HepG2 (cell line): ENCODE measurements around the gene USP14.

Experiments used
- NR2F6 ChIP-seq, 2 experiments: IDR thresholded peaks; 2 replicates each; pipeline ENCODE4 v1.6.1; 2016; ENCODE audit warnings: antibody characterized with exemption in 1 of 2, mild to moderate bottlenecking in 1 of 2
- RAD21 ChIP-seq: fragments of 450-650 bp; formaldehyde crosslinking; IDR thresholded peaks from 2 replicates; pipeline ENCODE4 v1.5.0; 2020; ENCODE audit warnings: mild to moderate bottlenecking
- TF ChIP-seq, protein P1 (sequence below): sonication (generic); formaldehyde crosslinking; IDR thresholded peaks from 2 replicates; pipeline ENCODE4 v1.4.0; 2020; ENCODE audit warnings: missing genetic modification reagents

DNA sequence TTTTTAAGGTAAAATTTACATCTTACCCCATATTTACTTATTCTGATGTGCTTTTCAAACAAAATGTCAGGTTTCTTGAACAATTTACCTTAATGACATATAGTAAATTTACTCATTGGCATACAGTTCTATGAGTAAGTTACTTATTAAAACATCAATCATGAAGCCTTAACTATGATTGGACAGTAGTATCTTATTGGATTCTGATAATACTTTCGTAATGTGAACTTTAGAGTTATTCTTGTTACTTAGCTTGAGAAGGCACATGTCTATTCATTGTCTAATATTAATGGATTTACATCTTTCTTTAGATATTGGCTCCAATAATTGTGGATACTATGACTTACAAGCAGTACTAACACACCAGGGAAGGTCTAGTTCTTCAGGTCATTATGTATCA lies 51.7 kb downstream of the USP14 start:
- TF ChIP-seq NR2F6 (IDR thresholded peaks at IDR 0.05) (no peak), NR2F6 (CRISPR knock-in tag; IDR thresholded peaks at IDR 0.05) (no peak), RAD21 (no peak)
- TF ChIP-seq, protein P1, sequence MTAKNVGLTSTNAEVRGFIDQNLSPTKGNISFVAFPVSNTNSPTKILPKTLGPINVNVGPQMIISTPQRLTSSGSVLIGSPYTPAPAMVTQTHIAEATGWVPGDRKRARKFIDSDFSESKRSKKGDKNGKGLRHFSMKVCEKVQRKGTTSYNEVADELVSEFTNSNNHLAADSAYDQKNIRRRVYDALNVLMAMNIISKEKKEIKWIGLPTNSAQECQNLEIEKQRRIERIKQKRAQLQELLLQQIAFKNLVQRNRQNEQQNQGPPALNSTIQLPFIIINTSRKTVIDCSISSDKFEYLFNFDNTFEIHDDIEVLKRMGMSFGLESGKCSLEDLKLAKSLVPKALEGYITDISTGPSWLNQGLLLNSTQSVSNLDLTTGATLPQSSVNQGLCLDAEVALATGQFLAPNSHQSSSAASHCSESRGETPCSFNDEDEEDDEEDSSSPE = no peak
